GM18861 (cell line): Measurements from ENCODE around the gene CFAP119.

Source experiments
- ATAC-seq: cut with Tn5 transposase; IDR thresholded peaks from one replicate; pipeline ENCODE4 v1.9.1; 2021; ENCODE audit not compliant: unreplicated experiment

Gene CFAP119

DNA sequence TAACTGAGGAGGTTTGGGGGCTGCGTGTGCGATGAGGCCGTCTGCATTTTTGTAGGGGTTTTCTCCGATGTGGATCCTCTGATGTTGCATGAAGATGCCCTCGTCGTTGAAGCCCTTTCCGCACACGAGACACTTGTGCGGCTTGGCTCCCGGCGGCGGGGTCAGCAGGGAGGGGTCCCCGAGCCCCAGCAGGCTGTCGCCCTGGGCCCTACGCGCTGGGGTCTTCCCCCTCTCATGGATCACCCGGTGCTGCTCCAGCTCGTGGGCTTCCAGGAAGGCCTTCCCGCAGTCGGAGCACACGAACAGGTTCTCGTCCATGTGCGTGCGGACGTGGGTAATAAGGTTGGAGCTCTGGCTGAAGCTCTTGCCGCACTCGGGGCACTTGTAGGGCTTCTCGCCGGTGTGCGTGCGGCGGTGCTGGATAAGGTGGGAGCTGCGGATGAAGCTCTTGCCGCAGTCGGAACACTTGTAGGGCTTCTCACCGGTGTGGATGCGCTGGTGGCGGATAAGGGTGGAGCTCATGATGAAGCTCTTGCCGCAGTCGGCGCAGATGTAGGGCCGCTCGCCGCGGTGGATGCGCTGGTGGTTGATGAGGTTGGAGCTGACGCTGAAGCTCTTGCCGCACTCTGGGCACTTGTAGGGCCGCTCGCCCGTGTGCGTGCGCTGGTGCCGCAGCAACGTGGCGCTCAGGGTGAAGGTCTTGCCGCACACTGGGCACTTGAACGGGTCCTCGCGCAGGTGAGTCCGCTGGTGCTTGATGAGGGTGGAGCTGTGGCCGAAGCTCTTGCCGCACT, 20.8 kb upstream of the CFAP119 start:
- ATAC-seq, result no peak

DNA sequence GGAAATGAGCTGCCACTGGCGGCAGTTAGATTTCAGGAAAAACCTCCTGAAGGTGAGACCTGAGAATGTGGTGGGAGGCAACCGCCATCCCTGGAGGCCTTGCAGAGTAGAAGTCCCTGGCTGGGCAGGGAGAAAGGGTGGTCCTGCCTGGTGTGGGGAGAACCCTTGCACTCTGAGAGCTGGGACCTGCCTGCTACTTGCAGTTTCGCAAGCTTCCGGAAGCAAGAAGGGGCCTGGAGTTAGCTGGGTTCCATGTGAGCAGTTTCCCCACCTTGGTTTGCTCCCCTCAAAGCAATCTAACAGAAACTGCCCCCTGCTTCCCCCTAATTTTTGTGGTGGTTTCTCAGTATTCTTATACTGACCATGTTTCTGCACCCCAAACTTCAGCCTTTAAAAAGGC, 18.7 kb upstream of the CFAP119 start:
- no peak for ATAC-seq

DNA sequence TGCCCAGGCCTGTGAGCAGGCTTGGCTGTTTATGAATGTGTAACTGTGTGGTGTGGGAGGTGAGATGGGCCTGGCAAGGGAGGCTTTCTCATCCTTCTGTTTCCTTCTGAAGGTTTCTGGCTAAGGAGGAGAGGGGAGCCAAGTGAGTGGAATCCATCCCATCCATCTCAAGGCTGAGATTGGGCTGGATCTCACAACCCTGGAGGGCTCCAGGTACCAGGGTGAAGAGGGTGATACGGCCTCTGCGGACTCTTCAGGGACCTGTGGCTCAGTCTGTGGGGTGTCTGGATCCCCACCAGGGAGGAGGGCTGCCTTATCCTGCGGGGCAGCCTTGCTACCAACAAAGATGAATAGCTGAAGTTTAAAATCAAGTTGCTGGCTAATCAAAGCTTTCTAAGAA, 18.2 kb upstream of the CFAP119 start:
- ATAC-seq, result no peak

DNA sequence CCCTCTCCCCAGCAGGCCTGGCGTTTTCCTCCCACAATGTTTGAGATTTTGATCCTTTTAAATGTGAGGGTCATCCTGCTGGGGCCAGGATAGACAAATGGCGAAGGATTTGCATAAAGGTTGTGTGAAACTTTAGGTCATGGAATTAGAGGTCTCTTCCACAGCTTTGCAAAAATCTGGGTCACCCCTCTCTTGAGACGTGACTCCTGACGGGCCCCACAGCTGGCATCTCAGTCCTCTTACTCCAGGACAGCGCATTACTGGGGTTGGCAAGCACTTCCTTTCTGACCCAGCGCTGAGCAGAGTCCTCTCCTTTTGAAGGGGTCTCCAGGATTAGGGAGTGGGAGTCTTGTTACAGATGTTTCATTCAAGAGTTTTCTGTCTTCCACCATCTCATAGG, 17.7 kb upstream of the CFAP119 start:
- no peak for ATAC-seq

DNA sequence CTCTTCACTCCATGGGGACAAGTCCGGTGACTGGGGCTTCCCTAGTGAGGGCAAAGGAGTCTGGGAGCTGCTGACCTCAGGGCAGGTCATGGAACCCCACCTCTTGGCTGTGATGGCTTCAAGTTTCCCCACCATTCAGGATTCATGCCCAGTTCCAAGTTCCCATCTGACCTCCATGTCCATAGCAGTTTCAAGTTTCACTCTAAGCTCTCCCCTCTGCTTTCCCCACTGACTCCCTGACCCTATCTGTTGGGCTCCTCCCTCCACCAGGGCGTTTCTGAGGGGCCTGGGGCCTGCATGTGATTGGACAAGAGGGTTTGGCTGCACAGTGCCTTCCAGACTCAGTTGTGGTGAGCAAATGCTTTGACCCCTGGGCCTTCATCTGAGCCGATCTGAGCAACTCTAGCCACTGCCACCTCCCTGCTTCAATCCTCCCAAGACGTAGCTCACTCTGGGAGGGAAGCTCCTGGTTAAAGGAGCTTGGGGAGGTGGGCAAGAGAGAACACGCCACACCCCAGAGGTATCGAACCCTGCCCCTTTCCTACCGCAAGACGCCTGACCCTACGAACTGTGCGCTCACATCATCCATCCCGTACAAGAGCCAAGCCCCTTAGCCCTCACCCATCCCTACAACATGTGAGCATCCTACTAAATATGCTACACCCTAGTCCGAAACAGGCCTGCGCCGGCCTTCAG, 16.8 kb upstream of the CFAP119 start:
- ATAC-seq, result no peak

DNA sequence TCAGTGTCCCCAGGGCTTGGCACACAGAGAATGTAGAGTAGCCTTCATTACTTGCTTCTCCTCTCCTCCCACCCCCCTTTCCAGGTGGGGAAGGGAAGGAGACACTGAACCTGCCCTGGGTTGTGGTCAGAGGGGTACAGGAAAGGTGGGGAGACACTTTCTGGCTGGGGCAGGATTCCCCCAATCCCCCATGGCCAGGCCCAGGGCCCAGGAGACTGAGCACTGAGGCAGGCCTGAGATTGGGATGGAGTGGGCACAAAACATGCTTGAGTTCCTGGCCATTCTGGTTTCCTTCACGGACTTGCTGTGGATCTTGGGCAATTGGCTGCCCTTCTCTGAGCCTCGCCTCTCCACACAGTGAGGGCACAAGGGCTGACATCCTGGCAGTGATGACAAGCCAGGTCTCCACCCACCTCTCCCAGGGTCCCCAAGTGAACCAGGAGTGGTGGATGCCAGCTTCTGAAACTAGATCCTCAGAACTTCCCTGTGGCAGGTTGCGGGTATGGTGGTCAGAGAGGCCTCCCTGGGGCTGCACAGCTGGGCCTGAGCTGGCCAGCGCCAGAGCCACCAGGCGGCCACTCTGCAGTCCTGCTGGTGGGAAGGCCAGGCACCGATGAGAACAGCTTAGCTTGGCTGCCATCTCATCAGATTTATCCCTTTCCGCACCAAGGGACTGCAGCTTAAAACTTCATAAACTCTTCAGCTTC, 15.9 kb upstream of the CFAP119 start:
- no peak for ATAC-seq

DNA sequence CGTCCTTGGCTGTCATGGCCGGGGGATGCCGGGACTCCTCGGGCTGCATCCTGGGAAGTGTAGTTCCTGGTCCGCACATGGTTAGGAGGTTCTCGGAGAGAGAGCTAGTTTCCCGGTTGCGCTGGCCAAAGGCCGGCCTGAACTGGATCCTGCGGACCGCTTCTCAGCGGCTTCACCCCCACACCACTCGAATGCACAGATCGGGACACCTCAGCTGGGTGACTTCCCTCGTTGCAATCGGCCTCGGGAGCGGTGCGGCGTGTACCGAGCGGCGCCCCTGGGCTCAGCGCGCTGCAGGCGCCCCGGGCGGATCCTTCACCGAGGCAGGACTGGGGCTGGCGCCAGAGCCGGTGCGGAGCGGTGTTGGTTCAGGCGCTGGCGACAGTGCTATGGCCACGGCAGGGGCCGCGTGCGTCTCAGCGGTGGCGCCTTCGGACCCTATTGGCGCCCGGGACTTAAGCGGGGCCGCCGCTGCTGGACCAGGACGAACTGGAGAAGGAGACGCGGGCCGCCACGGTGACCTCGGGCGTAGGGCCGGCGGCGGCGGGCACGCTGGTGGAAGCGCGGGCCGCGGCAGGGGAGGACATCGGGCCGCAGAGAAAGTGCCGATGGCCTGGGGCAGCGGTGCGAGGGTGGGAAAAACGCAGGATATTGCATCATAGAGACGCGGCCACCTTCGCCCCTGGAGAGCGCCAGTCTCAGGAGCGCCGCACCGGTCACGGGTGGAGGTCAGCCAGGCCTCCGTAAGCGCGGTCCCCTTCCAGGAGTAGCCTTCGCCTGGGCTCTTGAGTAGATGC, 13.7 kb upstream of the CFAP119 start:
- ATAC-seq, result peak; percentile 57

DNA sequence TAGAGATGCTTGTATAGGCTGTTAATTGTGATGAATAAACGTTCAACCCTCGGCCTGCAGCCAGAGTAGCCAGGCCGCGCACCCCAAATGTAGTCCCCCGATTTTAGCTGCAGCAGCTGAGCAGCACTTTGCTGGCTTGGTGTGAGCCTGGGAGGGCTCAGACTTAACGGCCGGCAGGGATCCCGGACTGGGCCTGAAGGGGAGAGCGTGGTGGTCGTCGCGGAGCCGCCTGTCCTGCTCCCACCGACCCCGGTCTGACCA, 13.2 kb upstream of the CFAP119 start:
- ATAC-seq, result no peak

DNA sequence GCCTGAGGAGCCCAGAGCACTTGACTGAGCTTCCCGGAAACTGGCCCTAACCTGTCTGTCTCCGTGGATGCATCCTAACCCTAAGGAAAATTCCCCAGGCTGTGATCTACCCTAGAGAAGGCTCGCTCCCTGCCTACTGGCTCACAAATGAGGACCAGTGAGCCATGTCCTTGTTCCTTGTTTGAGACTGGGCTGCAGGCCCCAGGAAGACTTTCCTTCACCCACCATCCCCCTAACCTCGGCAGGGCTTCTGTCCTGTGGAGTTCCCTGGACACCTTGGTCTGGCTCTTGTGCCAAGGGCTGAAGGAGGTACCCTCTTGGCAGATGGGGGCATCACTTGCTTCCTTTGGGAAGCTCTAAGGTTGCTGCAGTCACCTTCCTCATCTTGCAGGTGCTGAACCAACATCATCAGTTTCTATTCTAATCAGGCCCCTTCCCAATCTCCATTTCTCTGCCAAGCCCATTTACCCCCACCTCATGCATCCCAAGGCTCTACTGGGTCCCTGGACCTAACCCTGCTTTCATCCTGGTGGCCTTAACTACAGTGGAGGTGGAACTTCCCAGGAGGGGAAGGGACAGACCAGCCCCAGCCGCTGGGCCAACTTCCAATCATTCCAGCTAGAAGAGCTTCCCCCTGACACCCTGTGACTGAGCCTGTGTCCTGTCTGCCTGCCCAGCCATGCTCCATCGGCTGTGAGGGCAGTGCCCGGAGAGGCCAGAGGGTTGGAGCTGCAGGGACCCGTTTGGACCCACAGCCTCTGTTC, 12.7 kb upstream of the CFAP119 start:
- no peak for ATAC-seq

DNA sequence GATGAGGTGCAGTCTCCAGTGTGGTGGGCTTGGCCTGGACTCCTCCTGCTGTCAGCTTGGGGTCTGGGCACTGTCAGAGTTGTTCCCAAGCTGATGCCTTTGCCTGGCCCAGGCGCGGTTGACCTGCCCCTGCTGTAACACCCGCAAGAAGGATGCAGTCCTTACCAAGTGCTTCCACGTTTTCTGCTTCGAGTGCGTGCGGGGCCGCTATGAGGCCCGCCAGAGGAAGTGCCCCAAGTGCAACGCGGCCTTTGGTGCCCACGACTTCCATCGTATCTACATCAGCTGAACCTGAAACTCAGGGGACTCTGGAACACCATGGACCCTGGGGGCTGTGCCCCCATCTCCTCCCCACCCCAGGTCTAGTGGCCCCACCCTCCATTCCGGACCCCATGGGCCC, 12.0 kb upstream of the CFAP119 start:
- ATAC-seq, result no peak

DNA sequence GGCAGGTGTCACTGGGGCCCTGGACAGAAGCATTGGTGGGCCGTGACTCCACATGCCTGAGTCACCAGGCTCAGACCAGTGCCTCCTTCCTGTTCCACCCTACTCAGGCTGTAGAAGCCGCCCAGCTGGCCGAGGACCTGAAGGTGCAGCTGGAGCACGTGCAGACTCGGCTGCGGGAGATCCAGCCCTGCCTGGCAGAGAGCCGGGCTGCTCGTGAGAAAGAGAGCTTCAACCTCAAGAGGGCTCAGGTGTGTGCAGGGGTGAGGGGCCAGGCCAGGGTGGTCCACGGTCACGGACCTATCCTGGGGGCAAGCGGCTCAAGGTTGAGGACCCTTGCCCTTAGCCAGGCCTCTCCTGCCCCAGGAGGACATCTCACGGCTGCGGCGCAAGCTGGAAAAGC, 9.9 kb upstream of the CFAP119 start:
- no peak for ATAC-seq

DNA sequence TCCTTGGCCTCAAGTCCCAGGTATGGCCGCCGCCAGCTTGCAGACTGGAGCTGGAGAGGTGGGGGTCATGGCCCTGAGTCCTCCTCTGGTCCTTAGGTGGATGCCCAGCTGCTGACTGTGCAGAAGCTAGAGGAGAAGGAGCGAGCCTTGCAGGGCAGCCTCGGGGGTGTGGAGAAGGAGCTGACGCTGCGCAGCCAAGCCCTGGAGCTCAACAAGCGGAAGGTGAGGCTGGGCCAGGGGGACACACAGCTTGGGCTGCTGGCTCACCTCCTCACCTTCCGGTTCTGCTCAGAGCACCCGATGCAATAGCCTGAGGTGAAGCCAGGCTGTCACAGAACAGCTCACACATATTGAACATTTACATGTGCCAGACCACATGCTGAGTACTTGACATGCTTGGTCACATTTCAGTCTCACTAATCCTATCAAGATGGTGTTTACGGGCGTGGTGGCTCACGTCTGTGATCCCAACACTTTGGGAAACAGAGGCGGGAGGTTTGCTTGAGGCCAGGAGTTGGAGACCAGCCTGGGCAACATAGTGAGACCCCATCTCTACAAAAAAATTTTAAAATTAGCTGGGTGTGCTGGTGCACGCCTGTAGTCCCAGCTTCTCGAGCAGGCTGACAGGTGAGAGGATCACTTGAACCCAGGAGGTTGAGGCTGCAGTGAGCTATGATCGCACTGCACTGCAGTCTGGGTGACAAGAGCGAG, 7.7 kb upstream of the CFAP119 start:
- no peak for ATAC-seq

DNA sequence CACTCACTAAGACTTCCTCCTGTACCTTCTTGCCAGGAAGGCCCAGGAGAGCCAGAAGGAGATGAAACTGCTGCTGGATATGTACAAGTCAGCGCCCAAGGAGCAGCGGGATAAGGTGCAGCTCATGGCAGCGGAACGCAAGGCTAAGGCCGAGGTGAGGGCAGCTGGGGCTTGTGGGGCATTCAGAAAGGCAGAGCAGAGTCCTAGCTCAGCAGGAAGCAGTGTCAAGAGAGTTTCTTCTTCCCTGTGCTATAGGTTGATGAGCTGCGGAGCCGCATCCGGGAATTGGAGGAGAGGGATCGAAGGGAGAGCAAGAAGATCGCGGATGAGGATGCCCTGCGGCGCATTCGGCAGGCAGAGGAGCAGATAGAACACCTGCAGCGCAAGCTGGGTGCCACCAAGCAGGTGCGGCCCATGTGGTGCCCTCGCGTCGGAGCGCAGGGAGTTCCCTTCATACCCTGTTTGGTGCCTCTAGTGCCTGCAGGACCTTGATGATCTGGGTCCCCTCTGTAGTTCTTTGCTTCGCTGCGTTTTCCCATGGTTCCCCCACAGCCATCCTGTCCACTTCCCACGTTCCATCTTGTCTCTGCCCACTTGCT, 6.8 kb upstream of the CFAP119 start:
- ATAC-seq, result no peak

DNA sequence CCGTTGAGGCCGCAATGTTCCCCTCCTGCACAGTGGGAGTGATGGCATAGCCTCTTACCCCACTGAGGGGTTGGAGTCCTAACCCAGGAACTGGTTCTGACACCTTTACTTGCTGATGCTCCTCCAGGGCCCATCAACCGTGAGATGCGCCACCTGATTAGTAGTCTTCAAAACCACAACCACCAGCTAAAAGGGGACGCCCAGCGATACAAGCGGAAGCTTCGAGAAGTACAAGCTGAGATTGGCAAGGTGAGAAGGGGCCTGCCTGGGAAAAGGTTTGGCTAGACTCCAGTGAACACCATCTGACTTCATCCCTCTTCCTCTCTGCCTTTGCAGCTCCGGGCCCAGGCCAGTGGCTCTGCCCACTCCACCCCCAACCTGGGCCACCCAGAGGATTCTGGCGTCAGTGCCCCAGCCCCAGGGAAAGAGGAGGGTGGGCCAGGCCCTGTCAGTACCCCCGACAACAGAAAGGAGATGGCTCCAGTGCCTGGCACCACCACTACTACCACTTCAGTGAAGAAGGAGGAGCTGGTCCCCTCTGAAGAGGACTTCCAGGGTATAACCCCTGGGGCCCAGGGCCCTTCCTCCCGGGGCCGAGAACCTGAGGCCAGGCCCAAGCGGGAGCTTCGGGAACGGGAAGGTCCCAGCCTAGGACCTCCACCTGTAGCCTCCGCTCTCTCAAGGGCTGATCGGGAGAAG, 6.1 kb upstream of the CFAP119 start:
- no peak for ATAC-seq

DNA sequence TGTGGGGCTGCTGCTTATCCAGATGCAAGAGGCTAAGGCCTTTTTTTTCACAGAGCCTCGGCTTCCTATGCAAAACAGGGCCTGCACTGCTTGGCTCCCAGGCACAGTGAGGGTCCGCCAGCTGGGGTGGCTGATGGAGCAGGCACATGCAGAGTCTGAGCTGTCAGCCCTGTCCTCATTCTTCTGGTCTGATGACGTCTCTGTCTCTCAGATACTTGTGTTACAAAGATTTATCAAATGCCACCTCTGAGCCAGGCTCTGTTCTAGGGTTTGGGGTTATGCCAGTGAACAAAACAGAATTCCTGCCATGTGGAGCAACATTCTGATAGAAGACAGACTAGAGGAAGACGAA, 5.0 kb upstream of the CFAP119 start:
- ATAC-seq, result no peak

DNA sequence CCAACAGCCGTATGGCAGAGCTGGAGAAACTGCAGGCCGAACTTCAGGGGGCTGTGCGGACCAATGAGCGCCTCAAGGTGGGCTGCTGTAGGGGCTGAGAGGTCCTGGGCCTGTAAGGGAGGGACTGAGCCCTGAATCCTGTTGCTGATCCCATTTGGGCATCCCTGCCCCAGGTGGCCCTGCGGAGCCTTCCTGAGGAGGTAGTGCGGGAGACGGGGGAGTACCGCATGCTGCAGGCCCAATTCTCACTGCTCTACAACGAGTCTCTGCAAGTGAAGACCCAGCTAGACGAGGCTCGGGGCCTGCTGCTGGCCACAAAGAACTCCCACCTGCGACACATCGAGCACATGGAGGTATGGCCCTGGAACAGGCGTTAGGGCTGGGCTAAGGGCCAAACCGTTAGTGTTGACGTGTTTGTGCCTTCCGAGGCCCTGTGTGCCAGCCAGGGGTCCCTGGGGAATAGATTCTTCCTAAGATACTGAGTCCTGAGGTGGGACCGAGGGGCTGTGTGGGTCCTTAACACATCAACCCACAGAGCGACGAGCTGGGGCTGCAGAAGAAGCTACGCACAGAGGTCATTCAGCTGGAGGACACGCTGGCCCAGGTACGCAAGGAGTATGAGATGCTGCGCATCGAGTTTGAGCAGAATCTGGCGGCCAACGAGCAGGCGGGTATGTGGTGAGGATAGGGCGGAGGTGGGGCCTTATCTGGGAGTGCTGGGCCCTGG, 4.5 kb upstream of the CFAP119 start:
- no peak for ATAC-seq

DNA sequence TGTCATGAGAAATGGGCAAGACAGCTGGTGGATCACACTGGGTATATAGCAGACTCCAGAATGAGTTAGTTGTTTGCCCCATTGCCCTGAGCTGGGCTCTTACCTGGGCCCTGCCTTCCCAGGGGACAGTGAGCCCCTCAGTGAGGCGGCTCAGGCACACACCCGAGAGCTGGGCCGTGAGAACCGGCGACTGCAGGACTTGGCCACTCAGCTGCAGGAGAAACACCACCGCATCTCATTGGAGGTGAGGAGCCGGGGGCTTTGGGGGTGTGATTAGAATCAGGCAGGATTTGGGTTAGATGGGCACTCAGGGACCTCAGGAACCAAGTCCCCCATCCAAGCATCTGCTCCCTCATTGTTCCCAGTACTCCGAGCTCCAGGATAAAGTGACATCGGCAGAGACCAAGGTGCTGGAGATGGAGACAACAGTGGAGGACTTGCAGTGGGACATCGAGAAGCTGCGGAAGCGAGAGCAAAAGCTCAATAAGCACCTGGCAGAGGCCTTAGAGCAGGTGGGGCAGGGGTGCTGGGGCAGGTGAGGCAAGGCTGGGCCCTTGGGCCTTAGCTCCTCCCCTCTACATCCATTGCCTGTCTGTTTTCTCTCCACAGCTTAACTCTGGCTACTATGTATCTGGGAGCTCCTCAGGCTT, 3.1 kb upstream of the CFAP119 start:
- ATAC-seq, result no peak

DNA sequence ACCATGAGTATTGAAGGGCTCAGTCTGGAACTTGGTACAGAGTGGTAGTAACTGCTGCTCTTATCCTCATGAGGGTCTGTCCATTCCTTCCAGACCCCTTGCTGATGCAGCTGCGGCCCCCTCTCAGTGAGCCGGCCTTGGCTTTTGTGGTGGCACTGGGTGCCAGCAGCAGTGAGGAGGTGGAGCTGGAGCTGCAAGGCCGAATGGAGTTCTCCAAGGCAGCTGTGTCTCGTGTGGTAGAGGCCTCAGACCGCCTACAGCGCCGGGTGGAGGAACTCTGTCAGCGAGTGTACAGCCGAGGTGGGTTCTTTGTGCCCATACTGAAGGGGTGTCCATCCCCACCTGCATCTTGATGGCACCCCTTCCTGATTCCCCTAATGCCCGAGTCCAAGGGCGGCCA, 2.2 kb upstream of the CFAP119 start:
- no peak for ATAC-seq
